DOHH2 (cell line): Measurements from ENCODE around the gene CHMP1B.

Experiments
- H3F3A ChIP-seq: fragments of 200-600 bp; sonication (generic), shearing (Covaris generic); 2 replicates; pipeline ENCODE4 v1.6.0; 2016; ENCODE audit warnings: antibody characterized with exemption, mild to moderate bottlenecking; ENCODE audit not compliant: control insufficient read depth, insufficient read depth
- H3K27ac ChIP-seq: fragments of 200-600 bp; sonication (generic); 2 replicates; pipeline ENCODE4 v1.5.1; 2014; ENCODE audit warnings: low read depth, mild to moderate bottlenecking, low read length, moderate library complexity
- H3K27me3 ChIP-seq: fragments of 200-600 bp; sonication (generic); 2 replicates; pipeline ENCODE4 v1.6.1; 2014; ENCODE audit warnings: mild to moderate bottlenecking, low read length, mixed read lengths; ENCODE audit not compliant: control insufficient read depth
- H3K36me3 ChIP-seq: fragments of 200-600 bp; sonication (generic); 2 replicates; pipeline ENCODE4 v1.6.1; 2014; ENCODE audit warnings: mild to moderate bottlenecking, low read length, moderate library complexity, mixed read lengths; ENCODE audit not compliant: control insufficient read depth
- H3K4me1 ChIP-seq: fragments of 200-600 bp; sonication (generic); 2 replicates; pipeline ENCODE4 v1.6.1; 2014; ENCODE audit warnings: mild to moderate bottlenecking, low read length, mixed read lengths; ENCODE audit not compliant: control insufficient read depth
- H3K4me2 ChIP-seq: fragments of 200-600 bp; sonication (generic); 2 replicates; pipeline ENCODE4 v1.6.0; 2014; ENCODE audit warnings: mild to moderate bottlenecking, low read length, moderate library complexity
- H3K4me3 ChIP-seq: fragments of 200-600 bp; sonication (generic); 2 replicates; pipeline ENCODE4 v1.5.1; 2014; ENCODE audit warnings: mild to moderate bottlenecking, low read length, mixed read lengths
- H3K79me2 ChIP-seq: fragments of 200-600 bp; sonication (generic); 2 replicates; pipeline ENCODE4 v1.6.1; 2014; ENCODE audit warnings: mild to moderate bottlenecking, low read length, mixed read lengths; ENCODE audit not compliant: control insufficient read depth
- H3K9me2 ChIP-seq: fragments of 200-600 bp; sonication (generic); replicated peaks from 2 replicates; pipeline ENCODE4 v1.6.1; 2014; ENCODE audit warnings: mild to moderate bottlenecking, low read length, mixed read lengths; ENCODE audit not compliant: control insufficient read depth
- H3K9me3 ChIP-seq: fragments of 200-600 bp; sonication (generic); 2 replicates; pipeline ENCODE4 v1.6.1; 2014; ENCODE audit warnings: antibody characterized with exemption, low read length, mixed read lengths; ENCODE audit not compliant: control insufficient read depth, insufficient read depth
- H4K20me1 ChIP-seq: fragments of 200-600 bp; sonication (generic); 2 replicates; pipeline ENCODE4 v1.6.0; 2014; ENCODE audit warnings: low read depth, mild to moderate bottlenecking, antibody characterized with exemption, low read length, moderate library complexity; ENCODE audit not compliant: control insufficient read depth, insufficient read depth
- CTCF ChIP-seq: fragments of 200-600 bp; sonication (generic); IDR thresholded peaks from one replicate; pipeline ENCODE4 v1.5.1; 2014; ENCODE audit warnings: antibody characterized with exemption, mild to moderate bottlenecking, low read depth, low read length; ENCODE audit not compliant: poor library complexity, severe bottlenecking
- EZH2phosphoT487 ChIP-seq: fragments of 200-600 bp; sonication (generic); IDR thresholded peaks from 2 replicates; pipeline ENCODE4 v1.6.1; 2017; ENCODE audit warnings: borderline replicate concordance, mild to moderate bottlenecking, antibody characterized with exemption, low read length, moderate library complexity, mixed read lengths

The CHMP1B gene

GRCh38 chr18:11851146-11851805, at the start of gene CHMP1B:
Gene CHMP1B (plus strand): TSS chr18:11851413. CDS start chr18:11851512, 99 bp downstream.
- TF ChIP-seq EZH2phosphoT487 (no peak), CTCF (no peak)
- peak within 1 kb of the TSS; percentile 53; the same call in 1 of the 2 replicates for H3K27ac ChIP-seq
- H3K36me3 ChIP-seq: peaks cover 19% of the 10 kb centered on the region
- no peaks in the 10 kb centered on the region for H3K27me3 ChIP-seq
- H3K9me2 ChIP-seq: no peaks in the 10 kb centered on the region
- H3K79me2 ChIP-seq: peaks cover 30% of the 10 kb centered on the region
- peaks cover 30% of the 10 kb centered on the region for H3K4me1 ChIP-seq
- H4K20me1 ChIP-seq: peaks cover 5% of the 10 kb centered on the region; the same call in 1 of the 2 replicates
- peak within 1 kb of the TSS; percentile 99 for H3K4me3 ChIP-seq
- no peaks in the 10 kb centered on the region for H3K9me3 ChIP-seq
- H3K4me2 ChIP-seq: peak within 1 kb of the TSS; percentile 84
- H3F3A ChIP-seq: peaks cover 3% of the 10 kb centered on the region; the same call in 1 of the 2 replicates

GRCh38 chr18:11801573-11801972, 49.6 kb upstream of the CHMP1B start:
- H3K27me3 ChIP-seq: no peaks in the 10 kb centered on the region
- H3K36me3 ChIP-seq: no peaks in the 10 kb centered on the region
- no peaks in the 10 kb centered on the region for H3K79me2 ChIP-seq
- H4K20me1 ChIP-seq: no peaks in the 10 kb centered on the region
- TF ChIP-seq EZH2phosphoT487 (no peak), CTCF (no peak)
- H3K27ac ChIP-seq: no peak overlapping the region
- no peaks in the 10 kb centered on the region for H3K9me2 ChIP-seq
- no peaks in the 10 kb centered on the region for H3F3A ChIP-seq
- no peak overlapping the region for H3K4me3 ChIP-seq
- H3K4me2 ChIP-seq: no peak overlapping the region
- no peaks in the 10 kb centered on the region for H3K9me3 ChIP-seq
- no peaks in the 10 kb centered on the region for H3K4me1 ChIP-seq

- Histone ChIP-seq H3K36me3 (no peaks in the 10 kb centered on the region), H3K9me3 (no peaks in the 10 kb centered on the region), H3K9me2 (no peaks in the 10 kb centered on the region), H3K79me2 (no peaks in the 10 kb centered on the region), H3K4me2 (no peak overlapping the region), H3K27me3 (no peaks in the 10 kb centered on the region), H3F3A (no peaks in the 10 kb centered on the region), H3K27ac (no peak overlapping the region), H3K4me3 (no peak overlapping the region), H4K20me1 (no peaks in the 10 kb centered on the region), H3K4me1 (no peaks in the 10 kb centered on the region)
- TF ChIP-seq CTCF: no peak
Measured at GRCh38 chr18:11802158-11802557, 49.1 kb upstream of the CHMP1B start.
